Suppressor macrophage treated with lipopolysaccharide for 4 hours (primary cell): ENCODE results near the gene LBH.

Experiments
- DNase-seq: peaks from one replicate; pipeline ENCODE4 v3.0.0-alpha.2; 2020

Gene LBH

GRCh38 chr2:30217644-30218337 lies 13.5 kb upstream of the LBH start:
- peak; percentile 35 for DNase-seq

- DNase-seq: no peak
Observed at GRCh38 chr2:30218338-30218713, 13.0 kb upstream of the LBH start.

GRCh38 chr2:30218814-30219213 lies 12.5 kb upstream of the LBH start:
- DNase-seq: no peak

GRCh38 chr2:30219886-30220875 lies 11.2 kb upstream of the LBH start:
- DNase-seq: no peak

- DNase-seq: no peak
Observed at GRCh38 chr2:30221531-30221930, 9.8 kb upstream of the LBH start.

- no peak for DNase-seq
Observed at GRCh38 chr2:30222031-30222430, 9.3 kb upstream of the LBH start.

- no peak for DNase-seq
Observed at GRCh38 chr2:30222636-30223360, 8.5 kb upstream of the LBH start.

- DNase-seq: no peak
Observed at GRCh38 chr2:30223413-30223874, 7.9 kb upstream of the LBH start.

GRCh38 chr2:30224151-30224550 lies 7.2 kb upstream of the LBH start:
- DNase-seq: no peak

- peak; percentile 59 for DNase-seq
Observed at GRCh38 chr2:30225131-30225762, 6.1 kb upstream of the LBH start.

- no peak for DNase-seq
Observed at GRCh38 chr2:30226144-30227032, 4.9 kb upstream of the LBH start.

- no peak for DNase-seq
Observed at GRCh38 chr2:30229596-30229995, 1.7 kb upstream of the LBH start.

- DNase-seq: no peak
Observed at GRCh38 chr2:30230497-30231211, 680 bp upstream of the LBH start.

- peak; percentile 29 for DNase-seq
Observed at GRCh38 chr2:30231996-30232800, 864 bp downstream of the LBH start.

- DNase-seq: no peak
Observed at GRCh38 chr2:30232801-30233130, 1.4 kb downstream of the LBH start.

GRCh38 chr2:30233271-30234009 lies 2.1 kb downstream of the LBH start:
- no peak for DNase-seq

GRCh38 chr2:30234180-30234971 lies 3.0 kb downstream of the LBH start:
- DNase-seq: no peak

GRCh38 chr2:30235008-30235655 lies 3.8 kb downstream of the LBH start:
- no peak for DNase-seq
